Measurements from ENCODE around the gene TSFM. TPM values are rescaled to one million over a fixed set of nuclear protein-coding genes. Genes with fewer than 3 reads are reported as not detected.

TSFM gene
- total and polyA plus RNA-seq, 4 donors = 14.6 to 60.5 (median 38.2) TPM

DNA sequence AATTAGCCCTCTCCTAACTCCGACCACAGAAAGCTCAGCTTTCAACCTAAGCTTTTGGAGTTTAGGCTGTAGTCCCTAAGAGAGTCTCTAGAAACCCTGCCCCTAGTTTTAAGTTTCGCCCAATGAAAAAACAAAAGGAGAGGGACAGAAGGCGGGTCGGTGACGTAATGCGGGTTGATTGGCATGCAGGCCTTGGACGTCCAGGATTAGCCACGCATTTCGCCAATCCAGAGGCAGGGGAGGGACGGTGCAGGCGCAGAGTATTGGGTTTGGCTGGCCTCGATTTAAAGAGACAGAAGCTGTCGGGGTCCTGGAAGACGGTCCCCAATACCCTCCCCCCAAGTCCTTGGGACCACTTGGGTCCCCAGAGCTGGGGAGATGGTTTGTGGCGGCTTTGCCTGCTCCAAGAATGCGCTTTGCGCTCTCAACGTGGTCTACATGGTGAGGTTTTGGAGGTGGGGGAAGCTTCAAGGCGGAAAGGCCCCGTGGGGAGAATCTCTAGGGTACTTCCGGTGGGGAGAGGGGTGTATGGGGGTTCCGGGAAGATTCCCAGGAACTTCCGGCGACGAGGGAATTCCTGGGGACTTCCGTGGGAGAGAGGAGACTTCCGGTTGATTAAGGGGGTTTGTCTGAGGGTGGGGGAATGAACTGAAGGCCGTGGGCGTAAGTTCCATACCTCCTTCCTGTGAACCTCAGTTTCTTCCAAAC, 37.7 kb upstream of the TSFM start, which contains the start of gene TSPAN31 (continued):
- TF ChIP-seq CTCF (IDR thresholded peaks at IDR 0.05; ENCODE audit: low read depth, low read length, missing input control) (no peak), MAX (IDR thresholded peaks at IDR 0.05) (peak; percentile 71), SP1 (IDR thresholded peaks at IDR 0.05) (peak; percentile 84)

DNA sequence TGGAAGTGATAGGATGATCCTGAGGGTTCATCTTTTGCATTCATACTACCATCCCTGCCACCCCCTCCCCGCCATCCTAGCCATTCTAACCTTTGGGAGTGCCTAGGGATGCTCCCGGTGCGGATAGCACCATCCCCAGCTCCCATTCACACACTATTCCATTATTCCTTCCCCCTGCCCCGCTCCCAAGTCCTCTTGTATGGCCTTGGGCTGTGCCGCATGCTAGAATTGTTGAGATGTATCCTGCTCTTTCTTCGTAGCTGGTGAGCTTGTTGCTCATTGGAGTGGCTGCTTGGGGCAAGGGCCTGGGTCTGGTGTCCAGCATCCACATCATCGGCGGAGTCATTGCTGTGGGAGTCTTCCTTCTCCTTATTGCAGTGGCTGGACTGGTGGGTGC, 37.1 kb upstream of the TSFM start:
- WGBS = 55% methylated on average over 8 of the region's 8 CpGs
- no peak for TF ChIP-seq YY1 (IDR thresholded peaks at IDR 0.05)
- no peak for TF ChIP-seq ATF3 (IDR thresholded peaks at IDR 0.05)
- TF ChIP-seq RXRA (IDR thresholded peaks at IDR 0.05) = no peak
- TF ChIP-seq MAX (IDR thresholded peaks at IDR 0.05) = no peak
- no peak for TF ChIP-seq RAD21 (IDR thresholded peaks at IDR 0.05)
- no peak for TF ChIP-seq NR2F2 (IDR thresholded peaks at IDR 0.05)
- no peak for TF ChIP-seq CTCF (IDR thresholded peaks at IDR 0.05; ENCODE audit: low read depth, low read length, missing input control)
- TF ChIP-seq TAF1 (conservative IDR thresholded peaks at IDR 0.05) = no peak
- no peak for TF ChIP-seq HNF4A (conservative IDR thresholded peaks at IDR 0.05)
- TF ChIP-seq SP1 (IDR thresholded peaks at IDR 0.05) = no peak
- TF ChIP-seq EGR1 (IDR thresholded peaks at IDR 0.05; ENCODE audit: low read depth in 2 of 2) = no peak
- no peak for TF ChIP-seq REST (IDR thresholded peaks at IDR 0.05)
- Histone ChIP-seq H3K36me3 (ENCODE audit: control insufficient read depth in 4 of 4, insufficient read depth in 3 of 4, low read depth in 1 of 4, low read length in 3 of 4) (peaks cover 4 to 22% (median 13%) of the 10 kb centered on the region in 4 donors), H3K27ac (ENCODE audit: low read depth in 1 of 2, low read length in 2 of 2) (peak overlapping the region; percentile 77 to 85), H3K4me3 (ENCODE audit: low read depth in 1 of 3, low read length in 3 of 3) (peak overlapping the region; percentile 62 to 82 (median 65)), H3K27me3 (ENCODE audit: control insufficient read depth in 4 of 4, insufficient read depth in 4 of 4, low read length in 3 of 4) (no peaks in the 10 kb centered on the region), H3K9ac (ENCODE audit: low read depth in 1 of 2, low read length in 2 of 2) (peak overlapping the region in 1 of 2 donors; percentile 88), H3K4me1 (ENCODE audit: control insufficient read depth in 4 of 4, insufficient read depth in 4 of 4, low read length in 3 of 4) (peaks cover 3 to 12% (median 6%) of the 10 kb centered on the region in 4 donors), H3K9me3 (ENCODE audit: control insufficient read depth in 4 of 4, low read length in 3 of 4) (no peaks in the 10 kb centered on the region)
- DNase-seq (ENCODE audit: low spot score) = no peak

Data from liver (tissue), 9 donors.